Fibroblast of lung (primary cell): ENCODE results near the gene SNAP47. TPM values are rescaled to one million over a fixed set of nuclear protein-coding genes. Genes with fewer than 3 reads are reported as not detected.

Experiments used
- DNase-seq, 2 donors: peaks; one replicate each; pipeline versions ENCODE4 v3.0.0 to v3.0.0-alpha.2; 2010; ENCODE audit warnings: low read depth in 2 of 2
- H2AFZ ChIP-seq: 2 replicates; pipeline ENCODE4 v1.5.1; 2012; ENCODE audit warnings: low read length, control low read depth, inconsistent platforms
- H3K27ac ChIP-seq: 2 replicates; pipeline ENCODE4 v1.5.1; 2011; ENCODE audit warnings: low read length, control low read depth; ENCODE audit not compliant: insufficient read depth
- H3K27me3 ChIP-seq: 2 replicates; pipeline ENCODE4 v1.5.1; 2011; ENCODE audit warnings: mild to moderate bottlenecking, low read length; ENCODE audit not compliant: control insufficient read depth, insufficient read depth
- H3K36me3 ChIP-seq: 2 replicates; pipeline ENCODE4 v1.5.1; 2011; ENCODE audit warnings: low read length; ENCODE audit not compliant: control insufficient read depth, insufficient read depth
- H3K4me1 ChIP-seq: 2 replicates; pipeline ENCODE4 v1.5.1; 2011; ENCODE audit warnings: low read length; ENCODE audit not compliant: control insufficient read depth, insufficient read depth; ENCODE audit errors: extremely low read depth
- H3K4me2 ChIP-seq: 2 replicates; pipeline ENCODE4 v1.5.1; 2011; ENCODE audit warnings: low read length, control low read depth; ENCODE audit not compliant: insufficient read depth; ENCODE audit errors: extremely low read depth
- H3K4me3 ChIP-seq, 4 experiments: fragments of 200-600 bp in 1 of 4; sonication (generic) in 1 of 4; replicated peaks in 1 of 4; 2 replicates each; pipeline ENCODE4 v1.5.1; 2011 to 2016; ENCODE audit warnings: low read length in 4 of 4, low read depth in 3 of 4, mild to moderate bottlenecking in 3 of 4, control low read depth in 2 of 4, inconsistent platforms in 1 of 4, mixed read lengths in 1 of 4; ENCODE audit not compliant: insufficient read depth in 1 of 4; ENCODE audit errors: control extremely low read depth in 1 of 4
- H3K79me2 ChIP-seq: 2 replicates; pipeline ENCODE4 v1.5.1; 2012; ENCODE audit warnings: mild to moderate bottlenecking, low read length, inconsistent platforms; ENCODE audit not compliant: control insufficient read depth, insufficient read depth
- H3K9ac ChIP-seq: 2 replicates; pipeline ENCODE4 v1.5.1; 2011; ENCODE audit warnings: mild to moderate bottlenecking, low read length, control low read depth; ENCODE audit not compliant: insufficient read depth
- H3K9me3 ChIP-seq: 2 replicates; pipeline ENCODE4 v1.5.1; 2012; ENCODE audit warnings: low read depth, low read length; ENCODE audit not compliant: control insufficient read depth, insufficient read depth
- H4K20me1 ChIP-seq: 2 replicates; pipeline ENCODE4 v1.5.1; 2011; ENCODE audit warnings: low read length; ENCODE audit not compliant: control insufficient read depth, insufficient read depth; ENCODE audit errors: extremely low read depth
- CTCF ChIP-seq, 2 donors: IDR thresholded peaks in 1 of 2; conservative IDR thresholded peaks in 1 of 2; 1 replicate in 1 of 2; 2 replicates in 1 of 2; pipeline ENCODE4 v1.5.1; 2011 to 2012; ENCODE audit warnings: low read length in 2 of 2, control low read depth in 1 of 2, inconsistent platforms in 1 of 2, low read depth in 1 of 2, mild to moderate bottlenecking in 1 of 2
- EZH2 ChIP-seq: IDR thresholded peaks from 2 replicates; pipeline ENCODE4 v1.5.1; 2012; ENCODE audit warnings: low read length, control low read depth, mild to moderate bottlenecking; ENCODE audit errors: missing control alignments
- polyA plus RNA-seq, 2 donors: library from polyadenylated mRNA; depleted of rRNA in 1 of 2; stranded (reverse) in 1 of 2; unstranded in 1 of 2; fragments of >200 nt; gene quantifications; 2 replicates each; pipeline ENCODE4 v1.2.1, GENCODE V29; 2011 to 2012; ENCODE audit warnings: missing spikeins in 1 of 2
- total RNA-seq: library from RNA; depleted of rRNA; stranded (reverse); fragments of >200 nt; gene quantifications from 2 replicates; pipeline ENCODE4 v1.2.1, GENCODE V29; 2014

SNAP47 gene
- total and polyA plus RNA-seq, 2 donors (not counting 1 experiment from before 2014, with no cell fraction given), result 32.4 to 66.9 TPM

- H3K4me2 ChIP-seq, result no peak overlapping the region
- no peaks in the 10 kb centered on the region for H3K9me3 ChIP-seq
- H3K36me3 ChIP-seq, result peaks cover 9% of the 10 kb centered on the region
- peaks cover 40% of the 10 kb centered on the region for H3K79me2 ChIP-seq
- H4K20me1 ChIP-seq, result no peaks in the 10 kb centered on the region
- H3K4me3 ChIP-seq, result no peak overlapping the region
- TF ChIP-seq EZH2 (no peak), CTCF (conservative IDR thresholded peaks at IDR 0.05 in 1 of 2, IDR thresholded peaks at IDR 0.05 in 1 of 2; ENCODE audit: low read depth in 1 of 2, low read length in 2 of 2) (no peak)
- H2AFZ ChIP-seq, result no peak overlapping the region
- H3K27ac ChIP-seq, result no peak overlapping the region
- no peak overlapping the region for H3K9ac ChIP-seq
- H3K4me1 ChIP-seq, result no peaks in the 10 kb centered on the region
- no peak for DNase-seq
- H3K27me3 ChIP-seq, result no peaks in the 10 kb centered on the region
Observed at GRCh38 chr1:227744668-227745067, 9.4 kb downstream of the SNAP47 start.

GRCh38 chr1:227745568-227746265 is 10.5 kb downstream of the SNAP47 start:
- Histone ChIP-seq H3K4me3 (no peak overlapping the region), H3K79me2 (peaks cover 34% of the 10 kb centered on the region), H3K36me3 (peaks cover 9% of the 10 kb centered on the region), H3K27ac (no peak overlapping the region), H3K9me3 (no peaks in the 10 kb centered on the region), H4K20me1 (no peaks in the 10 kb centered on the region), H3K27me3 (no peaks in the 10 kb centered on the region), H2AFZ (no peak overlapping the region), H3K9ac (no peak overlapping the region), H3K4me2 (no peak overlapping the region), H3K4me1 (no peaks in the 10 kb centered on the region)
- DNase-seq, result no peak
- TF ChIP-seq CTCF (conservative IDR thresholded peaks at IDR 0.05 in 1 of 2, IDR thresholded peaks at IDR 0.05 in 1 of 2; ENCODE audit: low read depth in 1 of 2, low read length in 2 of 2), result no peak
- no peak for TF ChIP-seq EZH2

- H4K20me1 ChIP-seq, result no peaks in the 10 kb centered on the region
Observed at GRCh38 chr1:227746676-227747075, 11.4 kb downstream of the SNAP47 start.

More at GRCh38 chr1:227746676-227747075, 11.4 kb downstream of the SNAP47 start:
- Histone ChIP-seq H3K4me2 (no peak overlapping the region), H3K27ac (no peak overlapping the region), H3K79me2 (peaks cover 27% of the 10 kb centered on the region), H3K4me3 (no peak overlapping the region), H3K9me3 (no peaks in the 10 kb centered on the region), H3K9ac (no peak overlapping the region), H2AFZ (no peak overlapping the region), H3K4me1 (no peaks in the 10 kb centered on the region), H3K27me3 (no peaks in the 10 kb centered on the region), H3K36me3 (peaks cover 15% of the 10 kb centered on the region)
- TF ChIP-seq CTCF (conservative IDR thresholded peaks at IDR 0.05 in 1 of 2, IDR thresholded peaks at IDR 0.05 in 1 of 2; ENCODE audit: low read depth in 1 of 2, low read length in 2 of 2), result no peak
- no peak for TF ChIP-seq EZH2
- no peak for DNase-seq
